ENCODE measurements around the gene ZNF276.
"Not testable (repeated sequence)": the region's sequence is repeated elsewhere in the genome, so short reads cannot be mapped to it uniquely, and the experiment has no call there.

Gene ZNF276

DNA sequence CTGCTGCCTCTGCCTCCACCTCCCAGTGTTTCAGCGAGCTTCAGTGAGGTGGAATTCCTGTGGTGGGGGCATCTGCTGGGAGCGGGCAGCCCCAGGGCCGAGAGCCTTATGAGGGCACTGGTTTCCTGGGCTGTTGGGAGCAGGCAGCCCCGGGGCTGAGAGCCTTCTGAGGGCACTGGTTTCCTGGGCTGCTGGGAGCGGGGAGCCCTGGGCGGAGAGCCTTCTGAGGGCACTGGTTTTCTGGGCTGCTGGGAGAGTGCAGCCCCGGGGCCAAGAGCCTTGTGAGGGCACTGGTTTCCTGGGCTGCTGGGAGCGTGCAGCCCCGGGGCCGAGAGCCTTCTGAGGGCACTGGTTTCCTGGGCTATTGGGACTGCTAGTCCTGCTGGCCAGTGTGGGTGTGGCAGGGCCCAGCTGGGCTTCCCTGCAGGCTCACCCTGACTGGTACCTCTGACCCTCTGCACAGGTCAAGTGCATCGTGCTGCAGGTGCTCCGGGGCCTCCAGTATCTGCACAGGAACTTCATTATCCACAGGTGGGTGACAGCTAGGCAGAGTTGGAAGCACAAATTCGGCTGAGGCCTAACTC lies 29.3 kb upstream of the ZNF276 start:
- no peak overlapping the region for H3K4me3 Mint-ChIP-seq
- no peaks in the 10 kb centered on the region for H3K27me3 Mint-ChIP-seq (ENCODE audit: low read depth)
- peaks cover 26% of the 10 kb centered on the region for H3K36me3 Mint-ChIP-seq (ENCODE audit: low read depth)
- H3K27ac Mint-ChIP-seq, result no peak overlapping the region
- DNase-seq (ENCODE audit: low spot score), result no peak
- H3K4me1 Mint-ChIP-seq (ENCODE audit: low read depth), result peaks cover 10% of the 10 kb centered on the region
- no peaks in the 10 kb centered on the region for H3K9me3 Mint-ChIP-seq

DNA sequence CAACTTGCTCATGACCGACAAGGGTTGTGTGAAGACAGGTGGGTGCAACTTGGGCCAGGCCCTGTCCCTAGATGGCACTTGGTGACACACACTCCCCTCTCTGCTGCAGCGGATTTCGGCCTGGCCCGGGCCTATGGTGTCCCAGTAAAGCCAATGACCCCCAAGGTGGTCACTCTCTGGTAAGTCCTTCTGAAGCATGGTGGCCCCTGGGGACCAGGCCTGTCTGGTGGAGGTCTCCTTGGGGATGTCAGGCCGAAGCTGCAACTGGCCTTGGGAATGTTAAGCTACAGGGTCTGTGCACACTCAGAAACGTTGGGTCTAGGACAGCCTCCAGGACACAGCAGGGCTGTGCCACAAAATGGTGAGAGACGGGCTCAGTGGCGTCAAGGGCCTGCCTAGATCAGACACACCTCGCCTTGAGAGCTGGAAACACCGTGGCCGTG lies 28.0 kb upstream of the ZNF276 start:
- Mint-ChIP-seq H3K4me1 (ENCODE audit: low read depth) (peaks cover 4% of the 10 kb centered on the region), H3K27ac (no peak overlapping the region), H3K27me3 (ENCODE audit: low read depth) (no peaks in the 10 kb centered on the region), H3K9me3 (no peaks in the 10 kb centered on the region), H3K36me3 (ENCODE audit: low read depth) (peaks cover 22% of the 10 kb centered on the region), H3K4me3 (no peak overlapping the region)
- DNase-seq (ENCODE audit: low spot score), result no peak

DNA sequence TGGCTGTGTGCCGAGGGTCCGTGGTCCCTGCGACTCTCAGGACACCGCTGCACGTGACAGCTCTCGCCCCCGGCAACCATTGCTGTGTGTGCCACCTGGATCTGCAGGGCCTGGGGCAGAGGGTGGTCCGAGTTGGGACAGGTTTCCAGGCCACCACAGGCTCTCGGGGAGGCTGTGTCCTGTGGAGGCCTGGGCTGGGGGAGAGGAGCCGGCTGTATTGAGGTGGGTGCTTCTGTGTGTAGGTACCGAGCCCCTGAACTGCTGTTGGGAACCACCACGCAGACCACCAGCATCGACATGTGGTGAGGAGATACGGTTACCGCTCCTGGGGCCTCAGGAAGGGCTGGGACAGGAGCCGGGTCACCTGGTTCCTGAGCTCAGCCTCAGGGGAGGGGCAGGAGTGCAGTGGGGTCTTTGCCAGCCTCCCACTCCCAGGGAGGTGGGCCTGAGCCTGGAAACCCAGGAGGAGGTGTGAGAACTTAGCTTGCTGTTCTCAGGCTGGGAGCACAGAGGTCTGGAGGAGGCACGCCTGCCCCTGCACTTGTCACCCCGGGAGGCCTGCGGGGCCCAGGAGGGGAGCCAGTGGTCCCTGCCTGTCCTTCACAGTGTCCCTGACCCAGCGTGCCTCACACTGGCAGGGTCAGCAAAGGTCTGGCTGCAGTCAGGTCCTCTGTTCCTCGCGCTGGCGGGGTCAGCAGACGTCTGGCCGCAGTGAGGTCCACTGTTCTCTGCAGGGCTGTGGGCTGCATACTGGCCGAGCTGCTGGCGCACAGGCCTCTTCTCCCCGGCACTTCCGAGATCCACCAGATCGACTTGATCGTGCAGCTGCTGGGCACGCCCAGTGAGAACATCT lies 27.2 kb upstream of the ZNF276 start:
- Mint-ChIP-seq H3K36me3 (ENCODE audit: low read depth) (peaks cover 22% of the 10 kb centered on the region), H3K27ac (no peak overlapping the region), H3K27me3 (ENCODE audit: low read depth) (no peaks in the 10 kb centered on the region), H3K9me3 (no peaks in the 10 kb centered on the region), H3K4me1 (ENCODE audit: low read depth) (peaks cover 4% of the 10 kb centered on the region), H3K4me3 (no peak overlapping the region)
- no peak for DNase-seq (ENCODE audit: low spot score)

DNA sequence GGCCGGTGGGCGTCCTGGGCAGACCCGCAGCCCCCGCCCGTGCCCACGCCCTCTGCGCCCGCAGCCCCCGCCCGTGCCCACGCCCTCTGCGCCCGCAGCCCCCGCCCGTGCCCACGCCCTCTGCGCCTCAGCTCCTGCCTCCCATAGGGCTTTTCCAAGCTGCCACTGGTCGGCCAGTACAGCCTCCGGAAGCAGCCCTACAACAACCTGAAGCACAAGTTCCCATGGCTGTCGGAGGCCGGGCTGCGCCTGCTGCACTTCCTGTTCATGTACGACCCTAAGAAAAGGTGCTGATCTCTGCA lies 26.6 kb upstream of the ZNF276 start:
- peaks cover 22% of the 10 kb centered on the region for H3K36me3 Mint-ChIP-seq (ENCODE audit: low read depth)
- H3K27ac Mint-ChIP-seq; H3K9me3 Mint-ChIP-seq; DNase-seq (ENCODE audit: low spot score); H3K27me3 Mint-ChIP-seq (ENCODE audit: low read depth); H3K4me1 Mint-ChIP-seq (ENCODE audit: low read depth); H3K4me3 Mint-ChIP-seq: not testable (repeated sequence)

DNA sequence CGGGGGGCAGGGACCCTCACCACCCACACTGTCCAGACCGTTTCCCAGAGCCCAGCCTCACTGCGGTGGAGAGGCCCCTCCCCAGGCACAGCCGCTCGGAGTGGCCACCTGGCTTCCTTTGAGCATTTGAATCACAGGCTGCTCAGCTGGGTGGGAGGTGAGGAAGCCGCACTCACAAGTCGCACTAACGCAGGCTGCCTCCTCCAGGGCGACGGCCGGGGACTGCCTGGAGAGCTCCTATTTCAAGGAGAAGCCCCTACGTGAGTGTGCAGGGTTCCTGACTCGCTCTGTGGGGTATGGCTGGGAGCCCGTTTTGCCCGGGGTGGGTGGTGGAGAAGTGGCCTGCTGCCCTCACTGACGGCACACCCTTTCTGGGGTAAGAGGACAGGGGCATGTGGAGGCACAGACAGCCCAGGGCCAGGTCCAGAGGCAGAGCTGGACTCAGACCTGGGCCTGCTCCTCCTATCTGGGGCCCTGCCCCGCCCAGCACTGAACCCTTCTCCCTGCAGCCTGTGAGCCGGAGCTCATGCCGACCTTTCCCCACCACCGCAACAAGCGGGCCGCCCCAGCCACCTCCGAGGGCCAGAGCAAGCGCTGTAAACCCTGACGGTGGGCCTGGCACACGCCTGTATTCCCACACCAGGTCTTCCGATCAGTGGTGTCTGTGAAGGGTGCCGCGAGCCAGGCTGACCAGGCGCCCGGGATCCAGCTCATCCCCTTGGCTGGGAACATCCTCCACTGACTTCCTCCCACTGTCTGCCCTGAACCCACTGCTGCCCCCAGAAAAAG lies 26.1 kb upstream of the ZNF276 start:
- Mint-ChIP-seq H3K9me3 (no peaks in the 10 kb centered on the region), H3K27me3 (ENCODE audit: low read depth) (no peaks in the 10 kb centered on the region), H3K36me3 (ENCODE audit: low read depth) (peaks cover 20% of the 10 kb centered on the region), H3K4me3 (no peak overlapping the region), H3K4me1 (ENCODE audit: low read depth) (peaks cover 7% of the 10 kb centered on the region), H3K27ac (no peak overlapping the region)
- DNase-seq (ENCODE audit: low spot score), result no peak

DNA sequence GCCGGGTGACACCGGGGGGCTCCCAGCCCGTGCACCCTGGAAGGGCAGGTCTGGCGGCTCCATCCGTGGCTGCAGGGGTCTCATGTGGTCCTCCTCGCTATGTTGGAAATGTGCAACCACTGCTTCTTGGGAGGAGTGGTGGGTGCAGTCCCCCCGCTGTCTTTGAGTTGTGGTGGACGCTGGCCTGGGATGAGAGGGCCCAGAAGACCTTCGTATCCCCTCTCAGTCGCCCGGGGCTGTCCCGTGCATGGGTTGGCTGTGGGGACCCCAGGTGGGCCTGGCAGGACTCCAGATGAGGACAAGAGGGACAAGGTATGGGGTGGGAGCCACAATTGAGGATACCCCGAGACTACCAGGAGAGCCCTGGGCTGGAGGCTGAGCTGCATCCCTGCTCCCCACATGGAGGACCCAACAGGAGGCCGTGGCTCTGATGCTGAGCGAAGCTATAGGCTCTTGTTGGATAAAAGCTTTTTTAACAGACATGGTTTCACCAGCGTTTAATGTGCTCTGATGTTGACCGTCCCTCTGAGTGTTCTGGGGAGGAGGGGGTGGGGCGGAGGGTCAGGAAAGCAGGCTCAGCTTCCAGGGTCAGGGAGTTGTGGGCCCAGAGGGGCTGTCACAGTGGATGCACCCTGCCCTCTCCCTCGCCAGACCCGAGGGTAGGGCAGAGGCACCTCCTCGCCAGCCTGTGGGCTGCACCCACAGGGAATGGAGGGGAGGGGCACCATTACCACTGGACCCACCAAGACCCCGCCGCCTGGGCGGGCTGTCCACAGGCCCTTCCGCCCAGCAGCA lies 25.3 kb upstream of the ZNF276 start:
- no peaks in the 10 kb centered on the region for H3K27me3 Mint-ChIP-seq (ENCODE audit: low read depth)
- H3K4me1 Mint-ChIP-seq (ENCODE audit: low read depth), result peaks cover 9% of the 10 kb centered on the region
- H3K27ac Mint-ChIP-seq, result no peak overlapping the region
- peaks cover 15% of the 10 kb centered on the region for H3K36me3 Mint-ChIP-seq (ENCODE audit: low read depth)
- H3K9me3 Mint-ChIP-seq, result no peaks in the 10 kb centered on the region
- no peak for DNase-seq (ENCODE audit: low spot score)
- no peak overlapping the region for H3K4me3 Mint-ChIP-seq

DNA sequence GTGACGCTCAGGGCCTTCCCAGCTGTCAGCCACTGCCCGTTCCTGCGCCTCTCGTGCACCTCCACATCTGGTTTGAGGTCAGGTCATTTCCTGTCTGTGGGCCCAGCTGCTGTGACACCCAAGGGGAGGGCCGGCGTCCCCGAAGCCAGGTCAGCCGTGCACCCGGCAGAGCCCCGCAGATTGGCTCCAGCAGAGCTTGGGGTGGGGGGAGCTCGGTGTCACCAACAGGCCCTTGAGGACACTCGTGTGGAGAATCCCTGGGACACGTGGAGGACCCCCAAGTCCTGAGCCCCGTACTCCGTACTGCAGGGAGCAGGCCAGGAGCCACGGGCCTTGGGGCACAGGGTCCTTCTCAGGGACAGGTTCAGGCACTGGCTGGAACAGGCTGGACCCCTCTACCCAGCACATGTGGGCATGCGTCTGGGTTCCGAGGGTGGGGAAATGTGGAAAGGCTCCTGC lies 24.6 kb upstream of the ZNF276 start:
- no peaks in the 10 kb centered on the region for H3K9me3 Mint-ChIP-seq
- H3K27ac Mint-ChIP-seq, result no peak overlapping the region
- H3K36me3 Mint-ChIP-seq (ENCODE audit: low read depth), result peaks cover 11% of the 10 kb centered on the region
- peaks cover 9% of the 10 kb centered on the region for H3K4me1 Mint-ChIP-seq (ENCODE audit: low read depth)
- no peak overlapping the region for H3K4me3 Mint-ChIP-seq
- DNase-seq (ENCODE audit: low spot score), result peak; percentile 32
- no peaks in the 10 kb centered on the region for H3K27me3 Mint-ChIP-seq (ENCODE audit: low read depth)

DNA sequence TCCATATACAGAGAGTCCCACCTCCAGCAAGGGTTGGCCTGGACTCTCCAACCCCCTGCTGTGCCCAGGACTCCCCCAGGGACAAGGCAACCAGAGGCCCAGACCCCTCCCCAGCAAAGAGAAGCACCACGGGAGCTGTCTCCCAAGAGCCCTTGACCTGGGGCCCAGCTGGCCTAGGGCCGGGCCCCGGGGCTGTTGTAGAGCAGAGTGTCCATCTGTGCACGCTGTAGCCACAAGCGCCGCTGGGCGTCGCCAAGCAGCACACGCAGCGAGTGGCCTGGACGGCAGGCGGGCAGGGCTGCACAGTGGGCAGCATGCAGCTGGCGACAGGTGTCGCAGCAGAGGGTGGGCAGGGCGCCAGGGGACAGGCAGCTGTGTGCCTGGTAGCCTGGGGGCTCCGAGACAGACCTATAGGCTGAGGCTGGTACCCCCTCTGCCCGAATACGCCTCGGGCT lies 24.1 kb upstream of the ZNF276 start:
- Mint-ChIP-seq H3K4me1 (ENCODE audit: low read depth) (peaks cover 9% of the 10 kb centered on the region), H3K9me3 (no peaks in the 10 kb centered on the region), H3K36me3 (ENCODE audit: low read depth) (peaks cover 11% of the 10 kb centered on the region), H3K27me3 (ENCODE audit: low read depth) (no peaks in the 10 kb centered on the region), H3K27ac (no peak overlapping the region), H3K4me3 (no peak overlapping the region)
- no peak for DNase-seq (ENCODE audit: low spot score)

DNA sequence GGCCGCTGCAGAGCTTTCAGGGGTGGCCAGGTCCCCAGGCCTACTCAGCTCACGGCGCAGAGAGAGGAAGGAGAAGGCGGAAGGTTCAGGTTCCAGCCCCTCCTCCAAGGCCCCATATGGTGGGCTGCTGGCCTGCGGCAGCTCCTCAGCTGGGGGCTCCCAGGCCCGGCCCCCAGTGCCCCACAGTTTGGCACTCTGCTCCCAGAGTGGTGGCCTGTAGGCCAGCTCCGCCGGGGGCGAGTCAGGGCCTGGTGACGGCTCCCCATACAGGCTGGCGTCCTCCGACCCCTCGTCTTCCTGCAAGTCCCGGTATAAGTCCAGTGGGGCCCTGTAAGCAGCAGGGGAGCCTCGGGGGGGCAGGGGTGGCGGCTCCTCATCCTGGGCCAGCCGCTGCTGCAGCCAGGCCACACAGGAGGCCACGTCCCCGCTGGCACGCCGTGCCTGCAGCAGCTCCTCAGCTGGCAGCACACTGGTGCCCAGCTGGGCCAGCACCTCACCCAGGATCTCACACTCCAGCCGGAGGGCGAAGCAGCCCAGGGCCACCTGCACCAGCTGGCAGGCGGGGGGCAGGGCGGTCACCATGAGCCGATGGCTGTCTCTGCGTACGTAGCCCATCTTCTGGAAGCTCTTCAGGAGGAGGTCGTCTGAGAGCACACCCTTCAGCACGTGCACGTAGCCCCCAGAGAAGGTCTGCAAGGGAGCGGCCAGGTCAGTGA lies 23.6 kb upstream of the ZNF276 start:
- Mint-ChIP-seq H3K27ac (no peak overlapping the region), H3K9me3 (no peaks in the 10 kb centered on the region), H3K4me3 (no peak overlapping the region), H3K4me1 (ENCODE audit: low read depth) (peaks cover 12% of the 10 kb centered on the region), H3K27me3 (ENCODE audit: low read depth) (no peaks in the 10 kb centered on the region), H3K36me3 (ENCODE audit: low read depth) (peaks cover 11% of the 10 kb centered on the region)
- no peak for DNase-seq (ENCODE audit: low spot score)

DNA sequence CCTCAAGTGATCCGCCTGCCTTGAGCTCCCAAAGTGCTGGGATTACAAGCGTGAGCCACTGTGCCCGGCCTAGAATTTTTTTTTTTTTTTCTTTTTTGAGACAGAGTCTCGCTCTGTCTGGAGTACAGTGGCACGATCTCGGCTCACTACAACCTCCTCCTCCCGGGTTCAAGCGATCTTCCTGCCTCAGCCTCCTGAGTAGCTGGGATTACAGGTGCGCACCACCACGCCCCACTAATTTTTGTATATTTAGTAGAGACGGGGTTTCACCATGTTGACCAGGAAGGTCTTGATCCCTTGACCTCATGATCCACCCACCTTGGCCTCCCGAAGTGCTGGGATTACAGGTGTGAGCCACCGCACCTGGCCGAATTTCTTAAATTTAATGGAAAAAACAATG lies 22.6 kb upstream of the ZNF276 start:
- not testable (repeated sequence) for H3K27ac Mint-ChIP-seq; H3K9me3 Mint-ChIP-seq; H3K27me3 Mint-ChIP-seq (ENCODE audit: low read depth); DNase-seq (ENCODE audit: low spot score); H3K36me3 Mint-ChIP-seq (ENCODE audit: low read depth); H3K4me3 Mint-ChIP-seq
- peaks cover 12% of the 10 kb centered on the region for H3K4me1 Mint-ChIP-seq (ENCODE audit: low read depth)

DNA sequence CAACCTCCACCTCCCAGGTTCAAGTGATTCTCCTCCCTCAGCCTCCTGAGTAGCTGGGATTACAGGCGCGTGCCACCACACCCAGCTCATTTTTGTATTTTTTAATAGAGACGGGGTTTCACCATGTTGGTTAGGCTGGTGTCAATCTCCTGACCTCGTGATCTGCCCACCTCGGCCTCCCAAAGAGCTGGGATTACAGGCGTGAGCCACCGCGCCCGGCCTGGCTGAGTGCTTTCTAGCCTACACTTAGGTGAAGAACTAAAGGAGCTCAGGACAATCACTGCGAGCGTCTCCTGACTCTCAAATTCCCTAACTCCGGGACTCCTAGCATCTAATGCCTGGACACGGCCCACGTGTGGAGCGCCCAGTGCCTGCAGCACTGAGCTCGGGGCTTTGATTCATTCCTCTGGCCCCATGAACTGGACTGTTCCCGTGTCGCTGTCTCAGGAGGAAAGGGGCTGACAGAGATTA lies 21.7 kb upstream of the ZNF276 start:
- not testable (repeated sequence) for DNase-seq (ENCODE audit: low spot score); H3K27me3 Mint-ChIP-seq (ENCODE audit: low read depth); H3K9me3 Mint-ChIP-seq; H3K27ac Mint-ChIP-seq; H3K36me3 Mint-ChIP-seq (ENCODE audit: low read depth)
- Mint-ChIP-seq H3K4me1 (ENCODE audit: low read depth) (peaks cover 12% of the 10 kb centered on the region), H3K4me3 (peak overlapping the region; percentile 64)

DNA sequence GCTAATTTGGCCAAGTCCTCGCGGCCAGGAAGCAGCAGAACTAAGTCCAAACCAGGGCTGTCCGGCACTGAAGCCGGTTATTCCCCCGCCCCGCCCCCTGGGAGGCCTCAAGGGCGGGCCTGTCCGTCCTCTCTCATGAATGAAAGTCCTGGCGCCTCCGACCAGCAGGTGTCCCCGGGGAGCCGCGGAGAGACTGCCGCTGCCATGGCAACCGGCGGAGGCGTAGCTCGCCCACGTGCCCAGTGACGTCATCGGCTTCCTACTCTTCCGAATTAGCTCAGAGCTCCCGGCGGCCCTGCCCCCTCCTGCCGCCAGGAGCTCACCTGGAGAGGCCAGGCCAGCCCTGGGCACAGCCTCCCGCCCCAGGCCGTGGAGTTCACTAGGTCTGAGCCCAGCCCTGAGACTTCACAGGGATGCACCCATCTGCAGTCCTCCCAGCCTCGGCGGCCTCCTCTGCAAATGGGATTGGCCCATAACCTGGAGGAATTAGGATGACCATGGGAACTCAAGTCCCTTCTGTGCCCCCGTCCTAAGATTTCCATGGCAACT lies 21.2 kb upstream of the ZNF276 start:
- peak; percentile 97 for DNase-seq (ENCODE audit: low spot score)
- H3K27ac Mint-ChIP-seq, result peak overlapping the region; percentile 72
- H3K9me3 Mint-ChIP-seq, result no peaks in the 10 kb centered on the region
- H3K4me3 Mint-ChIP-seq, result peak overlapping the region; percentile 64
- H3K27me3 Mint-ChIP-seq (ENCODE audit: low read depth), result no peaks in the 10 kb centered on the region
- H3K36me3 Mint-ChIP-seq (ENCODE audit: low read depth), result peaks cover 3% of the 10 kb centered on the region
- H3K4me1 Mint-ChIP-seq (ENCODE audit: low read depth), result peaks cover 12% of the 10 kb centered on the region

All from T-helper 2 cell treated with Interferon-gamma antibody and Interleukin-4, amounts not matched to agents 5 μg/mL and 100 μg/mL, for 36 hours (primary cell).